ENCODE data around the gene SUSD2. TPM values are rescaled to one million over a fixed set of nuclear protein-coding genes. Genes with fewer than 3 reads are reported as not detected.

The SUSD2 gene
- polyA plus RNA-seq, 1 donor (not counting 4 experiments of a cell fraction or from before 2014, with no cell fraction given) = 0.01 TPM

GRCh38 chr22:24190596-24191208 is 9.4 kb downstream of the SUSD2 start:
- Histone ChIP-seq H4K20me1 (ENCODE audit: control insufficient read depth, extremely low read depth, insufficient read depth, low read length) (no peaks in the 10 kb centered on the region), H3K9me3 (ENCODE audit: control insufficient read depth, low read depth, low read length) (no peaks in the 10 kb centered on the region), H3K27me3 (ENCODE audit: control insufficient read depth, extremely low read depth, insufficient read depth, low read length) (no peaks in the 10 kb centered on the region), H2AFZ (ENCODE audit: control insufficient read depth, low read length) (no peak overlapping the region), H3K4me3 (ENCODE audit: control insufficient read depth in 2 of 3, extremely low read depth in 1 of 3, insufficient read depth in 2 of 3, low read depth in 1 of 3, low read length in 3 of 3) (no peak overlapping the region), H3K9ac (ENCODE audit: control insufficient read depth, extremely low read depth, insufficient read depth, low read length) (no peak overlapping the region), H3K27ac (ENCODE audit: control insufficient read depth, insufficient read depth, low read length) (no peak overlapping the region), H3K4me1 (ENCODE audit: control insufficient read depth, extremely low read depth, insufficient read depth, low read length) (peaks cover 10% of the 10 kb centered on the region), H3K9me1 (ENCODE audit: control insufficient read depth, extremely low read depth, insufficient read depth, low read length) (no peaks in the 10 kb centered on the region), H3K36me3 (ENCODE audit: control insufficient read depth in 2 of 2, extremely low read depth in 1 of 2, insufficient read depth in 2 of 2, low read length in 2 of 2) (no peaks in the 10 kb centered on the region), H3K79me2 (ENCODE audit: control insufficient read depth, insufficient read depth, low read length) (no peaks in the 10 kb centered on the region), H3K4me2 (ENCODE audit: control insufficient read depth, extremely low read depth, insufficient read depth, low read depth, low read length) (no peak overlapping the region)
- DNase-seq (ENCODE audit: low read depth, low spot score) (no peak), FAIRE-seq (no peak)
- dilution Hi-C loops (cut with MboI; ENCODE audit: extremely low pct_ligation_motif_present, low sequenced_read_pairs) = no loop called here
- TF ChIP-seq EZH2 (IDR thresholded peaks at IDR 0.05; ENCODE audit: low read length) = no peak
- no peak for TF ChIP-seq CTCF (optimal IDR thresholded peaks at IDR 0.05 in 1 of 3, IDR thresholded peaks at IDR 0.05 in 1 of 3, conservative IDR thresholded peaks at IDR 0.05 in 1 of 3; ENCODE audit: extremely low read depth in 1 of 3, insufficient read depth in 2 of 3, low read length in 3 of 3)

- dilution Hi-C loops (cut with MboI; ENCODE audit: extremely low pct_ligation_motif_present, low sequenced_read_pairs) = no loop called here
Measured at GRCh38 chr22:24191381-24191841, 10.1 kb downstream of the SUSD2 start.

More at GRCh38 chr22:24191381-24191841, 10.1 kb downstream of the SUSD2 start:
- H4K20me1 ChIP-seq (ENCODE audit: control insufficient read depth, extremely low read depth, insufficient read depth, low read length) = no peaks in the 10 kb centered on the region
- no peaks in the 10 kb centered on the region for H3K27me3 ChIP-seq (ENCODE audit: control insufficient read depth, extremely low read depth, insufficient read depth, low read length)
- H3K4me2 ChIP-seq (ENCODE audit: control insufficient read depth, extremely low read depth, insufficient read depth, low read depth, low read length) = no peak overlapping the region
- H3K36me3 ChIP-seq (ENCODE audit: control insufficient read depth in 2 of 2, extremely low read depth in 1 of 2, insufficient read depth in 2 of 2, low read length in 2 of 2) = no peaks in the 10 kb centered on the region
- H3K4me1 ChIP-seq (ENCODE audit: control insufficient read depth, extremely low read depth, insufficient read depth, low read length) = peaks cover 10% of the 10 kb centered on the region
- H3K4me3 ChIP-seq (ENCODE audit: control insufficient read depth in 2 of 3, extremely low read depth in 1 of 3, insufficient read depth in 2 of 3, low read depth in 1 of 3, low read length in 3 of 3) = no peak overlapping the region
- no peak overlapping the region for H2AFZ ChIP-seq (ENCODE audit: control insufficient read depth, low read length)
- FAIRE-seq (no peak), DNase-seq (ENCODE audit: low read depth, low spot score) (no peak)
- no peaks in the 10 kb centered on the region for H3K9me3 ChIP-seq (ENCODE audit: control insufficient read depth, low read depth, low read length)
- no peaks in the 10 kb centered on the region for H3K9me1 ChIP-seq (ENCODE audit: control insufficient read depth, extremely low read depth, insufficient read depth, low read length)
- H3K79me2 ChIP-seq (ENCODE audit: control insufficient read depth, insufficient read depth, low read length) = no peaks in the 10 kb centered on the region
- H3K27ac ChIP-seq (ENCODE audit: control insufficient read depth, insufficient read depth, low read length) = no peak overlapping the region
- H3K9ac ChIP-seq (ENCODE audit: control insufficient read depth, extremely low read depth, insufficient read depth, low read length) = no peak overlapping the region
- TF ChIP-seq EZH2 (IDR thresholded peaks at IDR 0.05; ENCODE audit: low read length) = no peak
- no peak for TF ChIP-seq CTCF (optimal IDR thresholded peaks at IDR 0.05 in 1 of 3, IDR thresholded peaks at IDR 0.05 in 1 of 3, conservative IDR thresholded peaks at IDR 0.05 in 1 of 3; ENCODE audit: extremely low read depth in 1 of 3, insufficient read depth in 2 of 3, low read length in 3 of 3)

Data from keratinocyte (primary cell).